Measurements from ENCODE around the gene PRKN.

DNA sequence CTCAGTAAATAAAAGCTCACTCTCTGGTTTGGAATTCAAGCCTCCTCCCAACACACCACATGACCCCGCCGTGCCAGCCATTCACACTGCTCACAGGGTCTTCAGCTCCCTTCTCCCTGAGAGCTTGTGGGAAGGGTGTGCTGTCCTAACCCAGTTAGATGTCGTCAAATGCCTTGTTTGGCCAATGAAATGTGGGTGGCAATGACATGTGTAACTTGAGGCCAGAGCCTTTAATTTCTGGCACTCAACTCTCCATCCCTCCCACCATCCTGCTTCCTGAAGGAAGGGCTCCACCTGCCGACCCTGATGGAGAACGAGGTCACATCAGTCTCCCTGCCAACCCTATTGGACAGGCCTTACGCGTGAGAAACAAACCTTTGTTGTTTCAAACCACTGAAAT lies 1229.2 kb downstream of the PRKN start:
- TF ChIP-seq, protein P1, sequence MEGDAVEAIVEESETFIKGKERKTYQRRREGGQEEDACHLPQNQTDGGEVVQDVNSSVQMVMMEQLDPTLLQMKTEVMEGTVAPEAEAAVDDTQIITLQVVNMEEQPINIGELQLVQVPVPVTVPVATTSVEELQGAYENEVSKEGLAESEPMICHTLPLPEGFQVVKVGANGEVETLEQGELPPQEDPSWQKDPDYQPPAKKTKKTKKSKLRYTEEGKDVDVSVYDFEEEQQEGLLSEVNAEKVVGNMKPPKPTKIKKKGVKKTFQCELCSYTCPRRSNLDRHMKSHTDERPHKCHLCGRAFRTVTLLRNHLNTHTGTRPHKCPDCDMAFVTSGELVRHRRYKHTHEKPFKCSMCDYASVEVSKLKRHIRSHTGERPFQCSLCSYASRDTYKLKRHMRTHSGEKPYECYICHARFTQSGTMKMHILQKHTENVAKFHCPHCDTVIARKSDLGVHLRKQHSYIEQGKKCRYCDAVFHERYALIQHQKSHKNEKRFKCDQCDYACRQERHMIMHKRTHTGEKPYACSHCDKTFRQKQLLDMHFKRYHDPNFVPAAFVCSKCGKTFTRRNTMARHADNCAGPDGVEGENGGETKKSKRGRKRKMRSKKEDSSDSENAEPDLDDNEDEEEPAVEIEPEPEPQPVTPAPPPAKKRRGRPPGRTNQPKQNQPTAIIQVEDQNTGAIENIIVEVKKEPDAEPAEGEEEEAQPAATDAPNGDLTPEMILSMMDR (IDR thresholded peaks at IDR 0.05): peak; percentile 15; the same call in 1 of the 2 replicates
- no peak for TF ChIP-seq ZFX (IDR thresholded peaks at IDR 0.05; ENCODE audit: borderline replicate concordance)

All from 22Rv1 (cell line).